ENCODE results near the gene USP22.

- TF ChIP-seq CTCF (IDR thresholded peaks at IDR 0.05 in 8 of 11, conservative IDR thresholded peaks at IDR 0.05 in 3 of 11) (peak in 6 of 11 experiments; percentile 6 to 43 (median 22)), POLR2A (IDR thresholded peaks at IDR 0.05) (no peak), POLR2AphosphoS5 (IDR thresholded peaks at IDR 0.05) (no peak)
These were observed 19.2 kb upstream of the USP22 start for GRCh38 chr17:21061971-21062526.

All from spleen (tissue), 7 donors.